ENCODE results near the gene ABCD3.
"Not testable (repeated sequence)": the region's sequence is repeated elsewhere in the genome, so short reads cannot be mapped to it uniquely, and the experiment has no call there.

ABCD3 gene

DNA sequence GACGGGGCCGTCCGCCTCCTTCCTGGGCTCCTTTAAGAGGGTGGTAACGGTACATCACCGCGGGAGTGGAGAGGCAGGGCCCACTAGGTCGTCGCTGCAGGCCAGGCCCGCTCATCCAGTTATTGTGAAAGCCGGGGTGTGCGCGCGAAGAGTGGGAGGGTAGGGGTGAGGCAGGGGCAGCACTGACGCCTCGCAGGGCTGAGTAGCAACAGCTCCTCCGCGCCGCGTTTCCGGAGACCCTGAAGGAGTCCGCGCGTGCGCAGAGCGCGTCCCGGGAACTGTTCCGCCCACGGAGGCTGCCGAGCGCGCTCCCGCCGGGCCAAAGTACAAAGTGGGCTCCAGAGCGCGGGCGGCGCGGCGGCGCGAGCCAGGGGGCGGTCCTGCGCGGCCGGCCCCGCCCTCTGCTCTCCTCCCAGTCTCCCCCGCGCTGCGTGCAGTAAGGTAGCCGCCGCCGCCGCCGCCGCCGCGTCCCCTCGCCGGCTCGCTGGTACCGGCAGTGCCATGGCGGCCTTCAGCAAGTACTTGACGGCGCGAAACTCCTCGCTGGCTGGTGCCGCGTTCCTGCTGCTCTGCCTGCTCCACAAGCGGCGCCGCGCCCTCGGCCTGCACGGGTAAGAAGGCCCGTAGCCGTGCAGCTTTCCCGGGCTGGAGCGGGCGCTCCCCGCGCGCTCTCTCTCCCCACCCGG lies at the start of gene ABCD3:
Gene ABCD3, plus strand, starts transcription at position 412 of the 686 bp plus-strand sequence. Its CDS starts 90 bp downstream, at position 502.
- peak; percentile 96 for DNase-seq (ENCODE audit: low read depth)

DNA sequence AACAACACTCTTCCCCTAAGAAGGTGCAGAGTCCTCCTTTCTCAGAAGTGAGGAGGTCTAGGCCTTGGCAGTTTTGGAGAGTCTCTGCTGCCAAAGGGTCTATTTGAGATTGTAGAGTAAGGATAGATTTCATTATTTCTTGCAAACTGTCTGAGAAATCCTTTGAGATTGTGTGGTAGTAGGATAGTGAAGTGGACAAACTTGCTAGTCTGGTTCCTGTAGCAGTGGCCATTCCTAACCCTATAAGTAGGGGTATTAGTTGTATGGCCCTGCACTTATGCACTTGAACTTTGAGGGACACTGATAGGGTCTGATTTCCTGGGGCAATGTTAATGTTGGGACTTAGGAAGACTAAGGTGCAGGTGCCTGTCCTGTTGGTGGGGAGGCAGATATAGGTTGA lies 45.4 kb upstream of the ABCD3 start:
- not testable (repeated sequence) for DNase-seq (ENCODE audit: low read depth)

DNA sequence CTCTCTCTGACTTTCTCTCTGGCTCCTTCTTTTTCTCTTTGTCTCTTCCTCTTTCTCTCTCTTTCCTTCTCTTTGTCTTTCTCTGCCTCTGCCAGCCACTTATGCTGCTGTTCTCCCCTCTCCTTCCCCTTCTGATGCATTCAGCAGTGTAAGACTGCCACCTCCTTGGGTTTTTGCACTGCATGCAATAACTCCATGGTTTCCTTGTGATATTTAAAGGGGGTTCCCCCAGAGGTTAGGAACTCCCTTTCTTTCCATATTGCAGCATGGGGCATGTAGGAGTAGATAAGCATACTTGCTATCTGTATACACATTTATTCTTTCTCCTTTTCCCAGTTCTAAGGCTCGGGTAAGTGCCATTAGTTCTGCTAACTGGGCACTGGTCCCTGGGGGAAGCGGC lies 44.9 kb upstream of the ABCD3 start:
- not testable (repeated sequence) for DNase-seq (ENCODE audit: low read depth)

DNA sequence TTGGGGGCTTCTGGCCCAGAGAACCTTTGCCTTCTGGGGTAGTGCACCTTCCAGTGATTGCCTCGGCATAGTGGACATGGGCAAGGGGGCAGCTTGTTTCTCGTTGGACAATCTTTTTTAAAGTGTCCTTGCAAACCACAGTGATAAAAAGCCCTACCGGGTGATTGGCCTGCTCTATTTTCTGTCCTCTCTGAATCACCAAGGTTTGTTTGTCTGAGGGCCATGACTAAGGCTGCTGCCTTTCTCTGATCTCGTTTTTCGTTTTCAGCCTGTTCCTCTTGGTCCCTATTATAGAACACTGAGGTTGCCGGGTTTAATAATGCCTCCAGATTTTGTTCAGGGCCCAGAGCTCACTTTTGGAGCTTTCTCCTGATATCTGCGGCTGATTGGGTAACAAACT lies 42.5 kb upstream of the ABCD3 start:
- peak; percentile 56 for DNase-seq (ENCODE audit: low read depth)

DNA sequence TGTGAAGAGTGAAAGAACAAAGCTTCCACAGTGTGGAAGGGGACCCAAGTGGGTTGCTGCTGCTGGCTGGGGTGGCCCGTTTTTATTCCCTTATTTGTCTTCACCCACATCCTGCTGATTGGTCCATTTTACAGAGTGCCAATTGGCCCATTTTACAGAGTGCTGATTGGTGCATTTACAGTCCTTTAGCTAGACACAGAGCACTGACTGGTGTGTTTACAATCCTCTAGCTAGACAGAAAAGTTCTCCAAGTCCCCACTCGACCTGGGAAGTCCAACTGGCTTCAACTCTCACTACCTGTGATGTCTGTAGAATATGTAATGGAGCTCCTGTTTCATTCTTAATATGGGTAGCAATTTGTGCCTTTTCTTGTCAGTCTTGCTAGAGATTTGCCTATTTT lies 39.7 kb upstream of the ABCD3 start:
- not testable (repeated sequence) for DNase-seq (ENCODE audit: low read depth)

DNA sequence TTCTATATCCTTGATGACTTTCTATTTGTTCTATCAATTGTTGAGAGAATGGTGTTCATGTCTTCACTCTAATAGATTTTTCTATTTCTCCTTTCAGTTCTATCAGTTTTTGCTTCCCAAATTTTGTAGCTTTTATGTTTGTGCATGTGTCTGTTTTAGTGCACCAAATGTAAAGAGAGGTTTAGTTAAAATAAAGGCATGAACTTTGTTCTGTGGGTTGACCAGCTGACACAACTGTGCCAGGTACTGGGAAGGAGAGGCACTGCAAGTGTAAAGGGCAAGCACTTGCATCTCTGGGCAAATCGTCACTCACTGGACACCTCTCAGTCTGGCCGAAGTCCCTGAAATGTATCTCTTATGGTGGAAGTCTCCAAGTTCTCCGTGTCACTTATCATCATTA lies 38.6 kb upstream of the ABCD3 start:
- no peak for DNase-seq (ENCODE audit: low read depth)

DNA sequence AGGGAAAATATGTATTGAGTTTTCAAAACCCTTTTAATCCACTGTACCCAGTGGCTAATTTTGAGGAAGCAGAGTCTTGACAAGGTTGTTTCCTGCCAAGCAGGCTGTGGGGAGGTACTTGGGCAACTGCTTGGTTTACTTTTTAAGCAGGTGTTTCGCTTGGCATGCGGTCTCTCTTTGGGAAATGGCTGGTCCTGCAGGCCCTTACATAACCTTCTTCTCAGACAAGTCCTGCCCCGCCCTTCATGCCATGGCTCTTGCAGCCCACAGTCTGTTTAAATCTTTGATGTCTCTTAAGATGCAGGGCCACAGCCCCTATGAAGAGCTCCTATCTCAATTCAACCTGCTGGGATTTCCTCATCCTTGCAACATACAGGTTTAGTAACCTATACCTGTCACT lies 36.0 kb upstream of the ABCD3 start:
- DNase-seq (ENCODE audit: low read depth) = no peak

DNA sequence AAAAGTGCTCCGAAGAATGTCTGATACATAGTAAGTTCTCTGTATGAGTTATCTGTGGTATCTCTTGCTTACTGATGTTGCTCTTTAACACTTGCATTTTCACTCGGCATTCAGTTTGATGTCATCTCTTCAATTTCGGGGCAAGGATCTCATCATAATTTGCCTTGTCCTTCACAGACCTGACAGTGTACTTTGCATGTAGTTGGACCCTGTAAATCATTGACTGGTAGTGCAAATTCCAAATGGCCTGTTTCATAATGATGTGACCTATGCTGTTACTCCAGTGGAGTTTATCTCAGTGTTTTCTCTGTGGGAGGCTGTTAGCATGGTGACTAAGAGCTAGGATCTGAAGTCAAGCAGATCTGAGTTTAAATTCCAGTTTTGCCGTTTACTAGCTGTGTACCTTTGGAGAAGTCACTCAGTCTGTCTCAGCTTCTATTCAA lies 34.2 kb upstream of the ABCD3 start:
- DNase-seq (ENCODE audit: low read depth) = peak; percentile 85

DNA sequence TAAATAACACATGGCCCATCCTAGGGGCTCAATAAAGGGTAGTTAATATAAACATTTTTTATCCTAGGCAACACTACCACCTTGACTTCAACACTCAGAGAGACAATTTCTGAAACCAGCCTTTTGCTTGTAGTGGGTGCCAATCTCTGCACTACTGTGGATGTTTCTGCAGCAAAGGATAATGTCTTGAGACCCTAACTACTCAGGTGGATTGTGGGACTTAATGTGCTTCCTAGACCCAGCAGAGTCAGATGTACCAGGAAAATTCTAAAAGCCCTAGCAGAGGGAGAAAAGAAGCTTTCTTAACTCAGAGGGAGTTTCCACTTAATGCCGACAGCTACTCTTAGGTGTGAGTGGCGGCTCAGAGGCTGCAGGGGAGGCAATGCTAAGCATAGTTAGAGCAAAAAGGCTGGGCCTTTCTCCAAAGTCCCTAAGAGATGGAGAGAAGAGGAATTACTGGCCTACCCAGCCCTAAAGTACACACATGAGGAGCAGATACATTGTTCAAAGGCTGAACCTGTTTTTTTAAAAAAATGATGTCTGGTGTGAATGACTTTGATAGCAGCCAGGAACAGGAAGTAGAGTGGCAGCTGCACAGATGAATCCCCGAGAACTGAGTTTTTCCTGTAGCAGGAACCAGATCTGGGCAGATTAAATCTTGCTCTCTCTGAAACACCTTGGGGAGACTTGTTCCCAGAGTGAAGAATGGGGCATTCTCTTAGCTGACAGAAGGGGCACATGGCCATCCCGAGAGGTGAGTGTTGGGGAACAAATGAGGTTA lies 33.5 kb upstream of the ABCD3 start:
- no peak for DNase-seq (ENCODE audit: low read depth)

DNA sequence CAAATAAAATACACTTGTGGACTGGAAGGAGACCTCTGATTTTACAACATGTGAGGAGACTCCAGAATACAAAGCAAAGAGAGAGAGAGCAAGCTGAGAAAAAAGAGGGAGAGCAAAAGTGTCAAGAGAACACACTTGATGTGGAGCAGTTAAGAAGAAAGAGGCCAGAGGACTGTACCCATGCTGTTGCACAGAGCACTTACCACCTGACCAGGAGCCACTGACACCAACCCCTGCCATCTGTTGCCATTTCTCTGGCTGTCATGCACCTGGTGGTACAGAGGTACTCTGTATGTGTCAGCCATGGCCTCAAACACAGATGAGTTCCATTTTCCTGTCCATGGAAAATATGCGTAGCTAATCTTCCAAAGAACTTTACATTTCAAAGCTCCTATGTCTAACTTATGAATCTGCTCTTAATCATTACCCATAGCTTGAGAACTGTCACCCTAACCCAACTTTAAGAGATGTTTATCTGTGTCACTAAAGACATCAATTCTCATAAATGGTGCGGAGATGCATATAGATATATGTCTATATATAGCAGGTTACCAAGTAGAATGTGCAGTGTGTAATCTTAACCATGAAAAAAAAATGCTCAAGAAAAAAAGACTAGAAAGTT lies 32.8 kb upstream of the ABCD3 start:
- DNase-seq (ENCODE audit: low read depth) = no peak

DNA sequence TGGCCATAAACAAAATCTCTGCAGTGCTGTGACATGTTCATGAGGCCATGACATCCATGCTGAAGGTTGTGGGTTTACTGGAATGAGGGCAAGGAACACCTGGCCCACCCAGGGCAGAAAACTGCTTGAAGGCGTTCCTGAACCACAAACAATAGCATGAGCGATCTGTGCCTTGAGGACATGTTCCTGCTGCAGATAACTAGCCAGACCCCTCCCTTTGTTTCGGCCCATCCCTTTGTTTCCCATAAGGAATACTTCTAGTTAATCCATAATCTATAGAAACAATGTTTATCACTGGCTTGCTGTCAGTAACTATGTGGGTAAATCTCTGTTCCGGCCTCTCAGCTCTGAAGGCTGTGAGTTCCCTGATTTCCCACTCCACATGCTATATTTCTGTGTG lies 28.9 kb upstream of the ABCD3 start:
- DNase-seq (ENCODE audit: low read depth) = no peak

DNA sequence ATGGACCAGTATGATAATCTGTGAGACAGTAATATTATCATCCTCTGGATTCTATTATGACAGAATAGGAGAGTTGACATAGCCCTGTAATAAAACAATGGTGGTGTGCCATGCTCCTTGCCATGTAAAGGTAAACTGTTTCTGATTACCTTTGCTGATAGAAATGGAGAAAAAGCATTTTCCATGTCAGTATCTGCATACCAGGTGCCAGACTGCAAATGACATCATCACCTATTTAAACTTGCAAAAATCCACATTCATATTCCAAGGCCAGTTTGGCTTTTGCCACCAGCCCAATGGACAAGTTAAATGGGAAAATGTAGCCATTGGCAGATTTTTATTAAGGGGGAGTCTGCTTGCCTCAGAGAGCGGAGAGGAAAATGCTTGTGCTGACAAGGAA lies 23.9 kb upstream of the ABCD3 start:
- no peak for DNase-seq (ENCODE audit: low read depth)

DNA sequence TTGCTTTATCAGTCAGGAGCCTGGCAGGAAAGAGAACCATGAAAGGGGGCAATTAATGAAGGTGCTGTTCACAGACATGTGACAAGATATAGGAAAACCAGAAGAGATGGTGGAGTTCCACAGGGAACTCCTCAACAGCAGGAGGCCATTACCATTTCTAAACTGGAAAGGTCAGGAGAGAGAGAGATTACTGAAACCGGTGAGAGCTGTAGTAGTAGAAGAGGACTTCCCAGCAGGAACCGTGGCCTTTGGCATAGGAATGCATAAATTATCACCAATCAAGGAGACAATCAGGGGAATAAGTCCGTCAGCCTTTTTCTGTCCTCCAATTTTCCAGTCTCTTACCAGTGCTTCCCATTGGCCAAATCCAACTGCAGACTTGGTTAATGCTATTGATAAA lies 23.0 kb upstream of the ABCD3 start:
- DNase-seq (ENCODE audit: low read depth) = no peak

DNA sequence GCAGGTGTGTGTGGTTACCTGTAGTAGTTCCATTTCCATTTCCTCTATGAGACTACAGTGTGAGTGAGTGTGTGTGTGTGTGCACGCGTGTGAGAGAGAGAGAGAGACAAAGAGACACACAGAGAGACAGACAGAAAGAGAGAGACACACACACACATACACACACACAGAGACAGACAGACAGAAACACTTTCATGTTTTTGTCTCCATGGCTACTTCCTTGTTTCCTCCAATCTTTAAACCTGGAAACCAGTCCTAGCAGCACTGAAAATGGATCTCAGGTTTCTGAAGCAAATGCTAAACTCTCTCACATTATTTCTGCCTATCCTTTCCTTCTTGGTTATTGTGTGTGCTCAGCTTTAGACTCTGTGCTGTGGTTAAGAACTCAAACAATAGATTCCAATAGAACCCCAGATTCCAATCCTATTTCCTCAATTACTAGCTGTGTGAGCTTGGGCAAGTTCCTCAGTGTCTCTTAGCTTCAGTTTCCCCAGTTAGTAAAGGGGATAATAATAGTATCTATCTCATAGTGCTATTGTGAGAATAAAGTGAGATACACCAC lies 22.4 kb upstream of the ABCD3 start:
- DNase-seq (ENCODE audit: low read depth) = no peak

DNA sequence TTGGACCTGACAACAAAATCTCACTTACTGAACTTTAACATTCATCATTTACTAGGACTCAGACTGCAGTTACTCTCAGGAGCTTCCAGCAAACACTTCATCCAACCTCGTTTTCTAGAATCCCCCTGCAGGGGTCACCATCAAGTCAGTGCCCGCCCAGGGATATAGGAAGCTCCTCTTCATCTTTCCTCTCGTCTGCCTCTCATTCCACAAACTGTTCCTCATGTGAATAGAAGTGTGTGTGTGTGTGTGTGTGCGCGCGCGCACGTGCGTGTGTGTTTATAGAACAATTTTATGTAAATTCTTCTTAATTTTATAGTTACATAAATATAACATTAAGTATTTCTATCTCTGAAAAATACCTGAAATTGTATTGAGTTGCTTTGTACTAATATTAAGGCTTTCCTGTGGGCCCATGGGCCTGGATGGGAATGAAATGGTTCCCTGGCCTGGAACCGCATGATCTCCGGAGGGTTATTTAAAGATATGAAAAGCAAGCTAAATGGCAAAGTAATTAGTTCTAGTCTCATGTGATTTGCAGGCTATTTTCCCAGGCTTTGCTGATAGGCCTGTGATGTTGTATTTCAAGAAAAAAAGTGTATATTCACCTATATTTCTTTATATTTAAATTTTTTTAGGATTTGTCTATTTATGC lies 21.7 kb upstream of the ABCD3 start:
- DNase-seq (ENCODE audit: low read depth) = no peak

DNA sequence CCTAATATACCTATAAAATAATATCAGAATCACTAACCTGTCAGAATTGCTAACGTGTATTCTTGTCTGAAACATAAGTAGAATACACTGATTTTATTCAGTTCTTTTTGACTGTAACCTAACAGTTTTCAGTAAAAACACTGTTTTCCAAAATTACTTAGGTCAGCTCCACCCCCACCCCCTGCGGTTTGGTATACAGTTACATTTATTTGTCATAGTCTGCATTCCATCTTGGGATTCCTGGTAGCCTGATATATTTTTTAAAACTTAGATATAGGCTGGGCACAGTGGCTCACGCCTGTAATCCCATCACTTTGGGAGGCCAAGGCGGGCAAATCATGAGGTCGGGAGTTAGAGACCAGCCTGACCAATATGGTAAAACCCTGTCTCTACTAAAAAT lies 19.8 kb upstream of the ABCD3 start:
- DNase-seq (ENCODE audit: low read depth) = peak; percentile 52

DNA sequence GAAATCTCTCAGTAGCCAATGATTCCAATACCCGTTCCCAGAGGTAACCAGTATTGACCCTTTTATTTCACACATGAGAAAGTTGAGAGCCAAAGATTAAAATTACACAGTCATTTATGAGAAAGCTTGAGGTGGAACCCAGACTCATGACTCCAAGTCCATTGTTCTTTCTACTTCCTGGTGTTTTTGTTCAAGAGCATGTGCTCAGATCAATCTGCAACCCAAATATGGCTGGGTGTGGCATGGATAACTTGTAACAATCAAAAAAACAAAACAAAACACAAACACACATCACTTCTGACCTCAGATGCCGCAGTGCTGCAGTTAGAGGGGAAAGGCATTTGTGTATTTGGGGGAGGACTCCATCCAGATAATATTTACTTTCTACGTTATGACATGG lies 18.7 kb upstream of the ABCD3 start:
- no peak for DNase-seq (ENCODE audit: low read depth)

DNA sequence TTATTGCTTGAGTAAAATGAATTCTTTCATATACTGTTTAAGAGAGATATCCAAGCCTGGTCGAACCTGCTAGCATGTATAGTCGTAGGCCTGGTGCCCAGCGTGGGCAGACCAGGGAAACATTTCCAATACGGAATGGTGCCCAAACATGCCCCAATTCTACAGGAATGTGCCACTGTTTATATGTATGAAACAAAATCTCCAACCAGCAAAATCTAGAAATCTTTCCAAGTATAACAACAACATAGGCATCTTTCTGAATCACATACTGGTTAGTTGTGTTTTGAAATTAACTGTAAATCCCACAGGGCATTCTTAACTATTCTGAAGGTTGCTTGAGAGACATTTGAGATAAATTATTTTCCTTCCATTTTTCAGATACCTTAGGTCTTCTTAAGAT lies 17.0 kb upstream of the ABCD3 start:
- DNase-seq (ENCODE audit: low read depth) = no peak

DNA sequence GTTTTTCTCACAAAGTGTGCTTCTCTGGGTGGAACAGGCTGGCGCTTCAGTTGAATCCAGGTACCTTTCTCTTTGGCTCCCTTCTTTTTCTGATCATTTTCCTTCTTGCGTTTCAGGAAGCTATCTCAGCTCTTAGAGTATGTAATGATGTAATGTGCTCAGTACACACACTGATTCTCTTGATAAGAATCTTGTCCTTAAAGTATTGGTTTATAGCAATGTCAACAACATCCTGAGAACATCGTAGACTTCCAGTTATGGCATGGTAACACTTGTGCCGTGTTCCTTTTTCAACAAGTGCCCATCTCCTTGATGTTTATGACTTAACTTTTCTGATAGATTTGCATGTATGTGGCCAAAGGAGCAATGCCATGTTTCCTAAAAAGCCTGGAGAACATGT lies 11.7 kb upstream of the ABCD3 start:
- DNase-seq (ENCODE audit: low read depth) = peak; percentile 66

DNA sequence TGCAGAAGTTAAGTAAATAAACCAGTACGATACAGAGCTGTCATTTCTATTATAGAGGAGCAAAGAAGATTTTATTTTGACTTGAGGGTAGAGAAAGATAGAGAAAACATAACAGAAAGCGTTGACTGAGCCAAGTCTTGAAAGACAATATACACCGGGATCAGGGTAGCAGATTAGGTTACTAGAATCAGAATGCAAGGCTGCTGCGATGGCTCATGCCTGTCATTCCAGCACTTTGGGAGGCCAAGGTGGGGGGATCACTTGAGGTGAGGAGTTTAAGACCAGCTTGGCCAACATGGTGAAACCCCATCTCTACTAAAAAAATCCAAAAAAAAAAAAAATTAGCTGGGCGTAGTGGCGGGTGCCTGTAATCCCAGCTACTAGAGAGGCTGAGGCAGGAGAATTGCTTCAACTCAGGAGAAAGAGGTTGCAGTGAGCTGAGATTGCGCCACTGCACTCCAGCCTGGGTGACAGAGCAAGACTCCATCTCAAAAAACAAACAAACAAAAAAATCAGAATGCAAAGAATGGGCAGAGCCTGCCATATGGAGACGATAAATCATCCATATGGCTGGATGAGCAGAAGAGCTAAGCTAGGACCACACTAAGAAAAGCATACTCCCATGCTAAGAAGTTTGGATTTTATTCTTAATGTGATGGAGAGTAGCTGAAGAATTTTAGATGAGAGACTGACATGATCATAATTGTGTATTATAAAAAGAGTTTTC lies 9.9 kb upstream of the ABCD3 start:
- peak; percentile 39 for DNase-seq (ENCODE audit: low read depth)

DNA sequence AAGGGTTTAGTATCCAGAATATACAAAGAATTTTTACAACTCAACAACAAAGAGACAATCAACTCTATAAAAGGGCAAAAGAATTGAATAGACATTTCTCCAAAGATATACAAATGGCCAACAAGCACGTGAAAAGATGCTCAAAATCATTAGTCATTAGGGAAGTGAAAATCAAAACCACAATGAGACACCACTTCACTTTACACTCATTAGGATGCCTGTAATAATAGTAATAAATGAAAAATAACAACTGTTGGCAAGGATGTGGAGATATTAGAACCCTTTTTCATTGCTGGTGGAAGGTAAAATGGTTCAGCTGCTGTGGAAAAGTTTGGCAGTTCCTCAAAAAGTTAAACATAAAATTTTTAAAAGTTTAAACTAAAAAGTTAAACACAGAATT lies 7.0 kb upstream of the ABCD3 start:
- DNase-seq (ENCODE audit: low read depth) = no peak

DNA sequence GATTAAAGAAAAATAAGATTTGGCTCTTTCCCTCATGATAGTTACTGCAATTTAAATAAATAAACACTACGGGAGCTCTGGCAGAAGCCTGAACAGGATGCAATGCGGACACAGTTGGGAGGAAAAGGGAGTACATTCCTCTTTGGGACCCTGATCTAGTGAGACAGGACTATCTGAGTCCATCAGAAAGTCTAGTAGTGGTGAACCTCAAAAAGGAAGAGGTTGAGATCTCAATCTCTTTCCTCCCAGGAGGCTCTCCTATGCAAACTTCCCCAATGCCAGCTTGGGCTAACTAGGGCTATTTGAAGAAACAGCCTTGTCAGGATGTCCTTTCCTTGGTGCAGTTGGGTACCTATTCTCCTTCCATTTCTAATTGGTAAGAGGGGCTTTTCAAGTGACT lies 4.9 kb upstream of the ABCD3 start:
- DNase-seq (ENCODE audit: low read depth) = no peak
